ENCODE results near the gene TBC1D3K.
"Not testable (repeated sequence)": the region's sequence is repeated elsewhere in the genome, so short reads cannot be mapped to it uniquely, and the experiment has no call there.

Gene TBC1D3K

DNA sequence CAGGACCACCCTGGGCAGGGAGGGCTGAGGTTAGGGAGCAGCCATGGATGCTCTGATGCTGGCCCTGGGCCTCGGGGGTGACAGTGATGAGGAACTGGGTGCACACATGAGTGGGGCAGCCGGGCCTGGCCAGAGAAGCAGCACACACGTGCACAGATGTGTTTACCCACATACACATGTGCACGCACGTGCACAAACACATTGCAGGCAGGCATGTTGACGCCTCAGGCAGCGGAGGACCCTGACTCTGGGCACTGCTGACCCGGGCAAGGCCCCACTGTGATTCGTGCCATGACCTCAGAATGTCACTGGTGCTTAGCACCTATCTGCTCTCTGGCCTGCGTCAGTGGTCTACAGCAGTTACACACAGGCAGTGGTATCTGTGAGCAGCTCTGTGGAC is at the start of gene TBC1D3K:
TBC1D3K (plus strand) TSS at position 301 of the 400 bp plus-strand sequence. CDS start 1,585 bp downstream, outside the sequence.
- DNase-seq: not testable (repeated sequence)

DNA sequence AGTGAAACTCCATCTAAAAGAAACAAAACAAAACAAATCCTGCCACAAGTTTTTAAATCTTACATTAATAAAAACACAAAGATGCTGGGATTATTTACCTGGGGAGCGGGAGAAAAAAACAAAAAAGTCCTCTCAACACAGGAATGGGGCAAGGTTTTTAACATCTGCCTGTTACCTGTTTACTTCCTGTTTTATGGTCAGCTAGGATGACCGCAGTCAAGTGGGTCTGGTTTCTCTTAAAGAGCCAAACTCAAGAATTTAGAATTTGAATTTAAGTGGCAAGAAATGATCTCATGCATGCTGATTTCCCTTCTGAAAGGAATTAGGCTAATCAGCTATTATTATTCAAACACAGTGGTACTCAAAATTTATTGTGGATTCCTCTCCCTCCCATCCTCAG is 39.7 kb upstream of the TBC1D3K start:
- DNase-seq: no peak

DNA sequence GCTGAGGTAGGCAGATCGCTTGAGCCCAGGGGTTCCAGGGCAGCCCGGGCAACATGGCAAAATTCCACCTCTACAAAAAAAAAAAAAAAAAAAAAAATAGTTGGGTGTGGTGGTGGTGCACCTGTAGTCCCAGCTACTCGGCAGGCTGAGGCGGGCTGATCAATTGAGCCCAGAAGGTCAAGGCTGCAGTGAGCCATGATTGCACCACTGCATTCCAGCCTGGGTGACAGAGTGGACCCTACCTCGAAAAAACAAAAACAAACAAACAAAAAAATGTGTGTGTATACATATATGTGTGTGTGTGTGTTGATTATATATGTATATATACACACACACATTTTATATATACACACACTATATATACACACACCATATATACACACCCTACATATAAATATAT is 39.1 kb upstream of the TBC1D3K start:
- no peak for DNase-seq

- DNase-seq: no peak
Measured at GRCh38 chr17:37888881-37889280, 35.3 kb upstream of the TBC1D3K start.

DNA sequence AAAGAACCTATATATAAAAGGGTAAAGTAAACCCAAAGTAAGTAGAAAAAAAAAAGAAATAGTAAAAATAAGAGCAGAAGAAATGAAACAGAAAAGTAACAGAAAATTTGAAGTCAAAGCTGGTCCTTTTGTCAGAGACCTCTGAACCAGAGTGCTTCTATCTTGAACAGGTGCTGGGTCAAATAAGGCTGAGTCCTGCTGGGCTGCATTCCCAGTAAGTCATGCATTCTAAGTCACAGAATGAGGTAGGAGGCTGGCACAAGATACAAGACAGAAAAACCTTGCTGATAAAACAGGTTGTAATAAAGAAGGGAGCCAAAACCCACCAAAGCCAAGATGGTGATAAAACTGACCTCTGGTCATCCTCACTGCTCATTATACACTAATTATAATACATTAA is 27.3 kb upstream of the TBC1D3K start:
- DNase-seq: not testable (repeated sequence)
